Activated CD4-positive, alpha-beta memory T cell treated with anti-CD3 and anti-CD28 coated beads, Interleukin-2, amount 10 ng/mL, durations not matched to agents 7 days and 5 days (primary cell): Measurements from ENCODE around the gene KDELR1. TPM values are rescaled to one million over a fixed set of nuclear protein-coding genes. Genes with fewer than 3 reads are reported as not detected.
A peak's percentile ranks its signal among the peaks of the same experiment; 100 is the strongest.

Experiments used
- CTCF ChIA-PET: fragments of 350-600 bp; sonication (Branson Sonifier 250); formaldehyde crosslinking; loops from one replicate; lab custom pipeline; 2021; ENCODE audit warnings: antibody characterized with exemption, inconsistent platforms; lab: Charles Lee
- POLR2A ChIA-PET: fragments of 350-600 bp; sonication (Branson Sonifier 250); formaldehyde crosslinking; loops from one replicate; lab custom pipeline; 2021; ENCODE audit warnings: antibody characterized with exemption; lab: Charles Lee
- DNase-seq: peaks from one replicate; pipeline ENCODE4 v3.0.0-alpha.2; 2020
- H3K27ac Mint-ChIP-seq: one replicate; pipeline ENCODE4 v1.8.0; 2021; ENCODE audit warnings: mild to moderate bottlenecking, mixed read lengths
- H3K27me3 Mint-ChIP-seq: one replicate; pipeline ENCODE4 v1.8.0; 2021; ENCODE audit warnings: mixed read lengths
- H3K36me3 Mint-ChIP-seq: one replicate; pipeline ENCODE4 v1.8.0; 2021; ENCODE audit warnings: low read depth, mixed read lengths
- H3K4me1 Mint-ChIP-seq: one replicate; pipeline ENCODE4 v1.8.0; 2021; ENCODE audit warnings: mixed read lengths
- H3K4me3 Mint-ChIP-seq: one replicate; pipeline ENCODE4 v1.8.0; 2021; ENCODE audit warnings: mild to moderate bottlenecking, mixed read lengths
- H3K9me3 Mint-ChIP-seq: one replicate; pipeline ENCODE4 v1.8.0; 2021; ENCODE audit warnings: mixed read lengths
- total RNA-seq, 2 experiments: library from RNA; stranded (reverse); gene quantifications; one replicate each; pipeline ENCODE4 v1.2.3, GENCODE V29; 2021

KDELR1 gene
- total RNA-seq, 2 experiments from 2014 or later = 91.8 to 94.4 TPM

- ChIA-PET CTCF (interaction anchor here (0.5 to 2.7 kb wide), 5 partner anchors 12 to 242 kb away, joined by 3 to 12 read pairs (median 4); partner anchors contain the start of gene KDELR1), POLR2A (interaction anchor here (1.2 kb wide), 1 partner anchor 50 kb away, joined by 4 read pairs; the partner anchor contains the start of genes SYNGR4 and TMEM143)
- Mint-ChIP-seq H3K27ac (no peak overlapping the region), H3K4me3 (no peak overlapping the region), H3K27me3 (peaks cover 23% of the 10 kb centered on the region), H3K9me3 (no peaks in the 10 kb centered on the region), H3K4me1 (peaks cover 31% of the 10 kb centered on the region), H3K36me3 (no peaks in the 10 kb centered on the region)
- DNase-seq = no peak
Measured at GRCh38 chr19:48413879-48414587, 22.7 kb upstream of the KDELR1 start.

DNA sequence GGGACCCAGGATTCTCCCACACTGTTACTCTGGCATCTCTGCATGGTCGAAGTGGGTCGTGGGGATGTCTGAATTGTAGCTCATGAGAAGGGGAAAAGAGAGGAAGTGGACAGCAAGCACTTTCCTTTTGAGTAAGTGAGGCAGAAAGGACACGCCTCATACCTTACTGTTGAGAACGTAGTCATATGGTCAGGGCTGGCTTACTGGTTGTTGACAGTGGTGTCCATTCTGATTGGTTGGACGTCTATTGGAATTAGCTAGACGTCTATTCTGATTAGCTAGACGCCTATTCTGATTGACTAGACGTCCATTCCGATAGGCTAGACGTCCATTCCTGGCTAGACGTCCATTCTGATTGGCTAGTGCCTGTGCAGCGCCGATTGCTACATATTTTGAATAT lies 14.5 kb upstream of the KDELR1 start:
- peaks cover 24% of the 10 kb centered on the region for H3K4me1 Mint-ChIP-seq
- POLR2A ChIA-PET = interaction anchor here (1.3 to 1.5 kb wide), 2 partner anchors 10 to 14 kb away, joined by 3 to 4 read pairs; partner anchors contain the start of gene KDELR1

DNA sequence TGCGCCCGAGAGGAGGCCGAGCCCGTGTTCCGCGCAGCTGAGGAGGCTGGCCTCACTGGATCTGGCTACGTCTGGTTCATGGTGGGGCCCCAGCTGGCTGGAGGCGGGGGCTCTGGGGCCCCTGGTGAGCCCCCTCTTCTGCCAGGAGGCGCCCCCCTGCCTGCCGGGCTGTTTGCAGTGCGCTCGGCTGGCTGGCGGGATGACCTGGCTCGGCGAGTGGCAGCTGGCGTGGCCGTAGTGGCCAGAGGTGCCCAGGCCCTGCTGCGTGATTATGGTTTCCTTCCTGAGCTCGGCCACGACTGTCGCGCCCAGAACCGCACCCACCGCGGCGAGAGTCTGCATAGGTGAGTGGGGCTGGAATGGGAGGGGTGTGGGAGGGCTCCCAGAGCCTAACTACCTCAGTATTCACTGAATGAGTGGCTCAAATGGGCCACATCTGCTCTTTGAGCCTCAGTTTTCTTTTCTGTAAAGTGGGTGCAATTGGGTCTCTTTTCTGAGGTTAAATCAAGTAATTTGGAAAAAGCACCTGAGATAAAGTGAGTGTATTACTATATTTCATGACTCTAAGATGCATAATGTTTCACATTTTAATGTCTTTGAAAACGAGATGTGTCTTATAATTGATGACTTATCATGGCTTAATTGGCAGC lies 13.8 kb upstream of the KDELR1 start:
- CTCF ChIA-PET = no interaction called here
- DNase-seq = no peak
- POLR2A ChIA-PET = interaction anchor here (1.3 to 1.5 kb wide), 2 partner anchors 11 to 13 kb away, joined by 3 to 4 read pairs; partner anchors contain the start of gene KDELR1
- Mint-ChIP-seq H3K4me1 (peaks cover 28% of the 10 kb centered on the region), H3K36me3 (no peaks in the 10 kb centered on the region), H3K27me3 (peaks cover 16% of the 10 kb centered on the region), H3K9me3 (no peaks in the 10 kb centered on the region), H3K4me3 (no peak overlapping the region), H3K27ac (no peak overlapping the region)

More for the DNA sequence above, 14.5 kb upstream of the KDELR1 start:
- CTCF ChIA-PET = interaction anchor here (1.3 kb wide), 1 partner anchor 14 kb away, joined by 8 read pairs; the partner anchor contains the start of gene KDELR1
- Mint-ChIP-seq H3K9me3 (no peaks in the 10 kb centered on the region), H3K27me3 (peaks cover 16% of the 10 kb centered on the region), H3K27ac (no peak overlapping the region), H3K4me3 (no peak overlapping the region), H3K36me3 (no peaks in the 10 kb centered on the region)
- no peak for DNase-seq

- H3K4me1 Mint-ChIP-seq = peaks cover 39% of the 10 kb centered on the region
- peaks cover 15% of the 10 kb centered on the region for H3K27me3 Mint-ChIP-seq
- POLR2A ChIA-PET = interaction anchor here (1.1 to 1.2 kb wide), 2 partner anchors 12 to 40 kb away, joined by 4 read pairs; partner anchors contain the start of genes KDELR1, SYNGR4 and TMEM143
- H3K27ac Mint-ChIP-seq = peak overlapping the region; percentile 27
- CTCF ChIA-PET = interaction anchor here (0.6 to 1.6 kb wide), 3 partner anchors 12 to 40 kb away, joined by 3 to 4 read pairs (median 4); partner anchors contain the start of gene KDELR1
- no peaks in the 10 kb centered on the region for H3K36me3 Mint-ChIP-seq
- no peak overlapping the region for H3K4me3 Mint-ChIP-seq
- peak; percentile 67 for DNase-seq
- H3K9me3 Mint-ChIP-seq = peaks cover 2% of the 10 kb centered on the region
Measured at GRCh38 chr19:48403606-48404005, 12.3 kb upstream of the KDELR1 start.

GRCh38 chr19:48401287-48401686 lies 9.9 kb upstream of the KDELR1 start:
- peaks cover 20% of the 10 kb centered on the region for H3K27me3 Mint-ChIP-seq
- H3K27ac Mint-ChIP-seq = no peak overlapping the region
- no peak overlapping the region for H3K4me3 Mint-ChIP-seq
- H3K36me3 Mint-ChIP-seq = peaks cover 9% of the 10 kb centered on the region
- CTCF ChIA-PET = interaction anchor here (3.8 kb wide), 1 partner anchor 10 kb away, joined by 21 read pairs; the partner anchor contains the start of gene KDELR1
- no peak for DNase-seq
- H3K9me3 Mint-ChIP-seq = peaks cover 2% of the 10 kb centered on the region
- peaks cover 49% of the 10 kb centered on the region for H3K4me1 Mint-ChIP-seq
- POLR2A ChIA-PET = interaction anchor here (3.2 kb wide), 1 partner anchor 10 kb away, joined by 12 read pairs; the partner anchor contains the start of gene KDELR1

- peaks cover 9% of the 10 kb centered on the region for H3K36me3 Mint-ChIP-seq
- H3K4me3 Mint-ChIP-seq = no peak overlapping the region
- peaks cover 28% of the 10 kb centered on the region for H3K27me3 Mint-ChIP-seq
- peak; percentile 42 for DNase-seq
- ChIA-PET CTCF (interaction anchor here (0.6 to 3.8 kb wide), 3 partner anchors 9 to 299 kb away, joined by 3 to 21 read pairs (median 3); partner anchors contain the start of gene KDELR1), POLR2A (interaction anchor here (0.6 to 3.2 kb wide), 2 partner anchors 9 to 346 kb away, joined by 3 to 12 read pairs; partner anchors contain the start of genes IZUMO1 and KDELR1)
- peaks cover 2% of the 10 kb centered on the region for H3K9me3 Mint-ChIP-seq
- H3K27ac Mint-ChIP-seq = no peak overlapping the region
- H3K4me1 Mint-ChIP-seq = peaks cover 43% of the 10 kb centered on the region
Measured at GRCh38 chr19:48400018-48400742, 8.8 kb upstream of the KDELR1 start.

GRCh38 chr19:48398375-48399235 lies 7.3 kb upstream of the KDELR1 start:
- Mint-ChIP-seq H3K4me3 (peak overlapping the region; percentile 89), H3K27me3 (peaks cover 41% of the 10 kb centered on the region), H3K36me3 (peaks cover 9% of the 10 kb centered on the region), H3K4me1 (peaks cover 44% of the 10 kb centered on the region), H3K9me3 (peaks cover 2% of the 10 kb centered on the region), H3K27ac (no peak overlapping the region)
- DNase-seq = peak; percentile 92
- CTCF ChIA-PET = interaction anchor here (0.6 to 3.8 kb wide), 2 partner anchors 7 to 218 kb away, joined by 3 to 21 read pairs; partner anchors contain the start of gene KDELR1
- POLR2A ChIA-PET = interaction anchor here (0.9 kb wide), 1 partner anchor 48 kb away, joined by 3 read pairs; the partner anchor contains the start of gene GRWD1

DNA sequence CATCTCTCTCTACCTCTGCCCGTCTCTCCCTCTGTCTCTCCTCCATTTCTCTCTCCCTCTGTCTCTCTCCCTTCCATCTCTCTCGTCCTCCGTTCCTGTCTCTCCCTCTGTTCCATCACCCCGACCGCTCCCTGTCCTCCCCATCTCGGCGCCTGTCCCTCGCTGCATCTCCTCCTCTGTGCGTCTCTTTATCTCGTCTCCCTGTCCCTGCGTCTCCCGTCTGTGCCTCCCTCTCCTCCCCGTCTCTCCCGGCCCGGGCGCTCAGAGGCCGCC lies 6.7 kb upstream of the KDELR1 start:
- DNase-seq = no peak
- ChIA-PET CTCF (no interaction called here), POLR2A (interaction anchor here (0.9 kb wide), 1 partner anchor 48 kb away, joined by 3 read pairs; the partner anchor contains the start of gene GRWD1)
- Mint-ChIP-seq H3K9me3 (peaks cover 2% of the 10 kb centered on the region), H3K36me3 (peaks cover 9% of the 10 kb centered on the region), H3K27me3 (peaks cover 44% of the 10 kb centered on the region), H3K4me3 (peak overlapping the region; percentile 89), H3K4me1 (peaks cover 41% of the 10 kb centered on the region), H3K27ac (peak overlapping the region; percentile 72)

- ChIA-PET CTCF (no interaction called here), POLR2A (no interaction called here)
- Mint-ChIP-seq H3K27ac (peak overlapping the region; percentile 72), H3K36me3 (peaks cover 9% of the 10 kb centered on the region), H3K27me3 (peaks cover 50% of the 10 kb centered on the region), H3K4me3 (peak overlapping the region; percentile 89), H3K4me1 (peaks cover 40% of the 10 kb centered on the region), H3K9me3 (peaks cover 2% of the 10 kb centered on the region)
- no peak for DNase-seq
Measured at GRCh38 chr19:48397263-48398101, 6.1 kb upstream of the KDELR1 start.

DNA sequence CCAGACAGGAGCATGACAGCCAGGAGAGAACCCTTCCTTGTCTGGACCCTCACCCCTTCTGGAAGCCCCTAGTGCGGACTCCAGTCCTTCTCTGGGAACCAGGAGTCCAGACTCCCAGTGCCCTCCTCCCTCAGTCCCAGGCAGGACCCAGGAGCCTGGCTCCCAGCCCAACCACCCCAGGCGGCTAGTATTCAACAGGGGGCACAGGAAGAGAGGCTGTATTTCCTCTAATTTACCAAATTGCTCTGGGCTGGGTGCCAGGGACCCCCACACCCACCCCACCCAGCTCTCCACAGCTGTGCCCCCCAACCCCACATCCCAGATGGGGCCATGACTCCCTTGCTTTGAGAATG lies 5.4 kb upstream of the KDELR1 start:
- no peak overlapping the region for H3K27ac Mint-ChIP-seq
- peaks cover 2% of the 10 kb centered on the region for H3K9me3 Mint-ChIP-seq
- peaks cover 9% of the 10 kb centered on the region for H3K36me3 Mint-ChIP-seq
- H3K4me1 Mint-ChIP-seq = peaks cover 38% of the 10 kb centered on the region
- DNase-seq = no peak
- ChIA-PET POLR2A (no interaction called here), CTCF (no interaction called here)
- H3K4me3 Mint-ChIP-seq = no peak overlapping the region
- peaks cover 52% of the 10 kb centered on the region for H3K27me3 Mint-ChIP-seq
